Measurements from ENCODE around the gene KPNA2.
A peak's percentile ranks its signal among the peaks of the same experiment; 100 is the strongest.
"Not testable (repeated sequence)": the region's sequence is repeated elsewhere in the genome, so short reads cannot be mapped to it uniquely, and the experiment has no call there.

KPNA2 gene

GRCh38 chr17:68035523-68036303 is at the start of gene KPNA2:
Gene KPNA2, plus strand, starts transcription at chr17:68035735. Its CDS starts 1,398 bp downstream, at chr17:68037133.
- Mint-ChIP-seq H3K4me1 (peaks cover 15% of the 10 kb centered on the region), H3K36me3 (peaks cover 57% of the 10 kb centered on the region), H3K27ac (peak within 1 kb of the TSS; percentile 90), H3K9me3 (no peaks in the 10 kb centered on the region), H3K4me3 (peak within 1 kb of the TSS; percentile 82)
- ATAC-seq (peak; percentile 94), DNase-seq (ENCODE audit: low spot score in 2 of 2) (peak; percentile 81 to 97)

DNA sequence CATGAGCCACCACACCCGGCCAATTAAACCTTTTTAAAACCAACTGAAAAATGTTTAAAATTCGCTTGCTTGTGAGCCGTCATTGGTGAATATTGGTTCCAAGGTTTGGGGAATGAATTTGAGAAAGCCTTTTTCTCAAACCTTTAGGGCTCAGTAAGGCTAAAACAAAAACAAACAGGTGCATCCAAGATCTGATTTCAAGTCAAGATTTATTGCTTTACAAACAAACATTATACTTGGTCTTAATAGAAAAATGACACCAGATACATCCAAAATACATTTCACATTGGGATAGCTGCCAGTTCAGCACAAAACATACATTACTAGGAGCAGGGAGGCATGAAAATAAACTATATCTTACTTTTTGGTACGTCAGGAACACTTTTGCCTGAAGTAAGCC is 44.6 kb upstream of the KPNA2 start:
- no peak overlapping the region for H3K27ac Mint-ChIP-seq
- H3K36me3 Mint-ChIP-seq, result peaks cover 29% of the 10 kb centered on the region
- ATAC-seq (no peak), DNase-seq (ENCODE audit: low spot score in 2 of 2) (no peak)
- no peak overlapping the region for H3K4me3 Mint-ChIP-seq
- no peaks in the 10 kb centered on the region for H3K9me3 Mint-ChIP-seq
- peaks cover 27% of the 10 kb centered on the region for H3K4me1 Mint-ChIP-seq

DNA sequence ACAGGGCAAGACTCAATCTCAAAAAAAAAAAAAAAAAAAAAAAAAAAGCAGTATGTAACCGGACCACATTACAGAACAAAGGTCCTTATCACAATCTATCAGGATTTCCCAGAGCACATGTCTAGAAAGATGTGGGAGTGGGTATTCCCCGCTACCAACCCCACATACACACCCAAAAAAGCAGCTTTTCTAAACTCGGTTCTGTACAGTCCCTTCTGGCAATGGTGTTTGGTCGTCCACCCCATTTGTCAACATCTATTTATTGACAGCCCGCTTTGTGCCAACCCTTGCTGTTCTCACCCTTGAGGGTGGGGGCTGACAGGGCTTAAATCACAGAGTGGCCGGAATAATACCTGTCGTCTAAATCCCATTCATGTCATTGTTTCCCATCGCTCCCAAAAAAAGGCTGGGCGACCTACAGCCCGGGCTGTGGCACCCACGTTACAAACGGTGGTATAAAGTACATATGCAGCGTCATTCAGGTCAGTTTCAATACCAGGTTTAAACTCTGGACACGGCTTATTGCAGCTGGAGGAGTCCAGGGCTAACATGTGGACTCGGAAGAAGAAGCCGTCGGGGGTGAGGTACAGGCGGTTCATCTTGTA is 42.9 kb upstream of the KPNA2 start:
- no peak for ATAC-seq
- peak overlapping the region; percentile 94 for H3K27ac Mint-ChIP-seq

GRCh38 chr17:67993153-67993997 is 42.2 kb upstream of the KPNA2 start:
- Mint-ChIP-seq H3K9me3 (no peaks in the 10 kb centered on the region), H3K36me3 (peaks cover 29% of the 10 kb centered on the region), H3K27ac (peak overlapping the region; percentile 94), H3K4me1 (peaks cover 35% of the 10 kb centered on the region), H3K4me3 (peak overlapping the region; percentile 87)
- DNase-seq (ENCODE audit: low spot score in 2 of 2) (peak; percentile 68 to 89), ATAC-seq (peak; percentile 81)

More for the DNA sequence above, 42.9 kb upstream of the KPNA2 start:
- DNase-seq (ENCODE audit: low spot score in 2 of 2), result no peak
- H3K36me3 Mint-ChIP-seq, result peaks cover 29% of the 10 kb centered on the region
- peaks cover 35% of the 10 kb centered on the region for H3K4me1 Mint-ChIP-seq
- no peaks in the 10 kb centered on the region for H3K9me3 Mint-ChIP-seq
- peak overlapping the region; percentile 87 for H3K4me3 Mint-ChIP-seq

GRCh38 chr17:67993998-67994361 is 41.6 kb upstream of the KPNA2 start:
- Mint-ChIP-seq H3K27ac (peak overlapping the region; percentile 85), H3K4me1 (peaks cover 35% of the 10 kb centered on the region), H3K9me3 (no peaks in the 10 kb centered on the region), H3K36me3 (peaks cover 29% of the 10 kb centered on the region), H3K4me3 (peak overlapping the region; percentile 87)
- no peak for ATAC-seq
- peak in 1 of 2 donors; percentile 17 for DNase-seq (ENCODE audit: low spot score in 2 of 2)

DNA sequence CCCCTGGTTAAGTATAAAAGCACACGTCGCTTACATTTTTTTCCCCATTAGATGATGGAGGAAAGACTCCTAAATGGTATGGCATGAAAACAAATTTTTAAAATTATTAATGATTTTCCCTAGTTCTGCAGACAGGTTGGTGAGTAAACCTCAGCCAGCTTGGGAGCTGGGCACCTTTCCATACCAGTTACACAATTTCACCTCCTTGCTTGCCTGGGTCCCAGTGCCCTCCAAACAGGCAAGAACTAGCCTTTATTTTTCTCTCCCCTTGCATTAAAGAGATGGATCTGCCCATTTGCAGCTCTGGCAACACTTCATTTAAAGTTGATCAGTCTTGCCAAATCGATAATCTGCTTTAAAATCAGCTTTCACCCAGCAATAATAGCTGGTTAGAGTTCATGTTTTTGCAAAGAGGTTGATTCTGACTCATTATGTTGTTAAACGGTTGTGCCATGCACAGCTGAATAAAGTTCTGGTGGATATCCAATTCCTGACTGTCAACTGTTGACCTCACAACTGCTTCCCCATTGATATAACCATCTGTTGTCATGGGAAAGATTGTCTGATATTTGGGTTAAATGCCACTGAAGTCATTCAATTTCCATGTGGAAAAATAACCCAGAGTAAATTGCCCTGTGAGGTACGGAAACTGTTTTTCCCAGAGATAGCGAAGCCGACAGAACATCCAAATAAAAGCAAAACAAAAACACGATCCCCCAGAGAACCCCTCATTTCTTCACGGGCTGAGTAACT is 40.5 kb upstream of the KPNA2 start:
- Mint-ChIP-seq H3K4me1 (peaks cover 35% of the 10 kb centered on the region), H3K4me3 (peak overlapping the region; percentile 87), H3K36me3 (peaks cover 29% of the 10 kb centered on the region), H3K9me3 (no peaks in the 10 kb centered on the region), H3K27ac (peak overlapping the region; percentile 88)
- DNase-seq (ENCODE audit: low spot score in 2 of 2), result no peak
- no peak for ATAC-seq

GRCh38 chr17:67995570-67996263 is 39.8 kb upstream of the KPNA2 start:
- DNase-seq (ENCODE audit: low spot score in 2 of 2) (peak in 1 of 2 donors; percentile 67), ATAC-seq (no peak)
- no peaks in the 10 kb centered on the region for H3K9me3 Mint-ChIP-seq

GRCh38 chr17:67996301-67997171 is 39.0 kb upstream of the KPNA2 start, which contains the start of gene C17orf58:
Gene C17orf58, minus strand, starts transcription at chr17:67996469. Its CDS starts 271 bp downstream, at chr17:67996198.
- H3K4me1 Mint-ChIP-seq, result peaks cover 35% of the 10 kb centered on the region
- peak in 1 of 2 donors; percentile 65 for DNase-seq (ENCODE audit: low spot score in 2 of 2)
- H3K36me3 Mint-ChIP-seq, result peaks cover 29% of the 10 kb centered on the region
- H3K4me3 Mint-ChIP-seq, result peak within 1 kb of the TSS; percentile 87
- peak within 1 kb of the TSS; percentile 88 for H3K27ac Mint-ChIP-seq
- not testable (repeated sequence) for H3K9me3 Mint-ChIP-seq
- ATAC-seq, result peak; percentile 40

More at GRCh38 chr17:67995570-67996263, 39.8 kb upstream of the KPNA2 start:
- H3K4me1 Mint-ChIP-seq, result peaks cover 35% of the 10 kb centered on the region
- peak overlapping the region; percentile 87 for H3K4me3 Mint-ChIP-seq
- peaks cover 29% of the 10 kb centered on the region for H3K36me3 Mint-ChIP-seq
- peak overlapping the region; percentile 88 for H3K27ac Mint-ChIP-seq

GRCh38 chr17:67998466-67998865 is 37.1 kb upstream of the KPNA2 start:
- DNase-seq (ENCODE audit: low spot score in 2 of 2) (no peak), ATAC-seq (no peak)
- Mint-ChIP-seq H3K4me1 (peaks cover 27% of the 10 kb centered on the region), H3K9me3 (no peaks in the 10 kb centered on the region), H3K36me3 (peaks cover 14% of the 10 kb centered on the region), H3K27ac (peak overlapping the region; percentile 54), H3K4me3 (no peak overlapping the region)

DNA sequence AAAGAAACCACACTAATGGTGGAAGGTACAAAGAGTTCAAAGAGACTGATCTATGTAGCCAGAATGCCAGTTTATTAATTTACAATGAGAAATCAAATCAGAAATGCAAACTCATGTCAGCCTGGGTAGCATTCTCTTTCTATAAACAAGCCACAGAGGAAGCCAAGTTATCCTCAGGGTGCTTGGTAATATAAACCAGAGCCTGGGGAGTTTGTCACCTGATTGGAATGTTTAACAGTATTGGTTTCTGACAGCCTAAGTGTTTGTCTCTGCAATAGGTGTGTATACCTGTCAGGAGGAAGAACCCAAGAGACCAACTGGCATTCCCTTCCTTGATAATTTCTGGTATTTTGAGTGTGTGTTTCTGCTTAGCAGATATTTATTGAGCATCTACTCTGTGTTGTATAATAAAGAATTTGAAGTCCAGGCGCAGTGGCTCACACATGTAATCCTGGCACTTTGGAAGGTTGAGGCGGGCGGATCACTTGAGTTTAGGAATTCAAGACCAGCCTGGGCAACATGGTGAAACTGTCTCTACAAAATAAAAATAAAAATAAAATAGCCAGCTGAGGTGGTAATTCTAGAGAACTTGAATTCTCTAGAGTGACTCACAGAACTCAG is 36.1 kb upstream of the KPNA2 start:
- DNase-seq (ENCODE audit: low spot score in 2 of 2), result no peak
- no peak for ATAC-seq
- H3K9me3 Mint-ChIP-seq, result no peaks in the 10 kb centered on the region
- peaks cover 23% of the 10 kb centered on the region for H3K4me1 Mint-ChIP-seq
- H3K4me3 Mint-ChIP-seq, result no peak overlapping the region
- H3K36me3 Mint-ChIP-seq, result peaks cover 8% of the 10 kb centered on the region
- H3K27ac Mint-ChIP-seq, result no peak overlapping the region

- DNase-seq (ENCODE audit: low spot score in 2 of 2) (no peak), ATAC-seq (no peak)
- H3K9me3 Mint-ChIP-seq, result no peaks in the 10 kb centered on the region
- H3K36me3 Mint-ChIP-seq, result no peaks in the 10 kb centered on the region
- H3K4me1 Mint-ChIP-seq, result no peaks in the 10 kb centered on the region
- no peak overlapping the region for H3K4me3 Mint-ChIP-seq
- no peak overlapping the region for H3K27ac Mint-ChIP-seq
These were observed 31.3 kb upstream of the KPNA2 start for GRCh38 chr17:68004201-68004600.

DNA sequence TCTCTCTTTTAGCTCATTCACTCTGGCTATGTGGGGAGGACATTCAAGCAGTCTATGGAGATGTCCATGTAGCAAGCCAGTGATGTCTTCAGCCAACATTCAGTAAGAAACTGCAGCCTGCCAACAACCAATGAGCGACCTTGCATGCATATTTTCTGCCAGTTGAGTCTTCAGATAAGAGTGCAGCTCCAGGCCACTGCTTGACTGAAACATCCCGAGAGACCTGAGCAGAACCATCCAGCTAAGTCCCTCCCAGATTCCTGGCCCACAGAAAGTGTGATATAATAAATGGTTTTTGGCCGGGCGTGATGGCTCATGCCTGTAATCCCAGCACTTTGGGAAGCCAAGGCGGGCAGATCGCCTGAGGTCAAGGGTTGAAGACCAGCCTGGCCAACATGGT is 28.7 kb upstream of the KPNA2 start:
- H3K4me1 Mint-ChIP-seq, result peaks cover 8% of the 10 kb centered on the region
- no peaks in the 10 kb centered on the region for H3K9me3 Mint-ChIP-seq
- DNase-seq (ENCODE audit: low spot score in 2 of 2) (no peak), ATAC-seq (no peak)
- no peak overlapping the region for H3K4me3 Mint-ChIP-seq
- no peaks in the 10 kb centered on the region for H3K36me3 Mint-ChIP-seq
- no peak overlapping the region for H3K27ac Mint-ChIP-seq

DNA sequence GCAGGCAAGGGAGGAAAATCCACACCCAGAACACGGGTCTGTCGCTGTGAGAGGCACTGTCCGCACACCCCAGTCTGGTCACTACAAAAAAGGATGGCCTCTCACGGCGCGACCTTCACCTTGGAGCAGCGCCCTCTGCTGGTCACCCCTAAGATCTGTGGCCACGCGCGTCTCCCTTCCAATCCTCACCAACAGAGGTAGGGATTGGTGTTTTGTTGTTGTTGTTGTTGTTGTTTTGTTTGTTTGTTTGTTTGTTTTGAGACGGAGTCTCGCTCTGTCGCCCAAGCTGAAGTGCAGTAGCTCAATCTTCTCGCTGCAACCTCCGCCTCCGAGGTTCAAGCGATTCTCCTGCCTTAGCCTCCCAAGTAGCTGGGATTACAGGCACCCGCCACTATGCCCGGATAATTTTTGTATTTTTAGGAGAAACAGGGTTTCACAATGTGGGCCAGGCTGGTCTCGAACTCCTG is 24.3 kb upstream of the KPNA2 start:
- Mint-ChIP-seq H3K4me3 (peak overlapping the region; percentile 72), H3K36me3 (no peaks in the 10 kb centered on the region), H3K4me1 (peaks cover 8% of the 10 kb centered on the region), H3K27ac (peak overlapping the region; percentile 54), H3K9me3 (no peaks in the 10 kb centered on the region)
- ATAC-seq (peak; percentile 88), DNase-seq (ENCODE audit: low spot score in 2 of 2) (peak; percentile 75 to 85)
